K562 (cell line): ENCODE results near the gene PXK. TPM values are rescaled to one million over a fixed set of nuclear protein-coding genes. Genes with fewer than 3 reads are reported as not detected.

ENCODE experiments used
- BRD9 ChIP-seq: fragments of 450-650 bp; IDR thresholded peaks from 2 replicates; pipeline ENCODE4 v1.6.1; 2018; ENCODE audit warnings: low read depth; ENCODE audit not compliant: partially characterized antibody
- BRF1 ChIP-seq: IDR thresholded peaks from 3 replicates; pipeline ENCODE4 v1.6.1; 2011; ENCODE audit warnings: borderline replicate concordance, mild to moderate bottlenecking; ENCODE audit not compliant: insufficient read length; ENCODE audit errors: extremely low read depth
- CHD4 ChIP-seq: fragments of 200-600 bp; sonication (generic); IDR thresholded peaks from 3 replicates; pipeline ENCODE4 v1.6.1; 2012; ENCODE audit warnings: low read depth, mild to moderate bottlenecking, mixed read lengths, low read length, inconsistent platforms; ENCODE audit not compliant: insufficient read depth, insufficient replicate concordance, poor library complexity, severe bottlenecking
- CSDE1 ChIP-seq, 2 experiments: fragments of 450-650 bp; IDR thresholded peaks; 2 replicates each; pipeline ENCODE4 v1.6.1; 2016; ENCODE audit warnings: mild to moderate bottlenecking in 1 of 2
- CTCFL ChIP-seq: IDR thresholded peaks from 2 replicates; pipeline ENCODE4 v1.6.1; 2011; ENCODE audit warnings: borderline replicate concordance, low read depth, mild to moderate bottlenecking, moderate library complexity, low read length; ENCODE audit not compliant: insufficient read depth, poor library complexity, severe bottlenecking
- GMEB1 ChIP-seq: fragments of 250-450 bp; sonication (Bioruptor Pico); IDR thresholded peaks from 2 replicates; pipeline ENCODE4 v1.4.0; 2020; ENCODE audit warnings: mild to moderate bottlenecking
- HINFP ChIP-seq: fragments of 450-650 bp; conservative IDR thresholded peaks from 2 replicates; pipeline ENCODE4 v1.6.1; 2016; ENCODE audit warnings: missing genetic modification characterization, low read depth, mild to moderate bottlenecking, control low read depth, missing compliant biosample characterization
- ILK ChIP-seq: fragments of 450-650 bp; IDR thresholded peaks from 2 replicates; pipeline ENCODE4 v1.6.1; 2016; ENCODE audit warnings: missing genetic modification characterization, low read depth, mild to moderate bottlenecking, missing compliant biosample characterization, moderate library complexity, borderline replicate concordance
- KLF10 ChIP-seq: fragments of 250-450 bp; sonication (Bioruptor Pico); IDR thresholded peaks from 2 replicates; pipeline ENCODE4 v1.6.1; 2021; ENCODE audit warnings: matching md5 sums
- MXD1 ChIP-seq: fragments of 250-450 bp; sonication (Bioruptor Pico); IDR thresholded peaks from 2 replicates; pipeline ENCODE4 v1.8.0; 2021; ENCODE audit warnings: borderline replicate concordance, mild to moderate bottlenecking, moderate library complexity; ENCODE audit not compliant: poor library complexity, severe bottlenecking
- PKNOX1 ChIP-seq: fragments of 450-650 bp; IDR thresholded peaks from 2 replicates; pipeline ENCODE4 v1.6.1; 2016
- PTRF ChIP-seq: fragments of 450-650 bp; IDR thresholded peaks from 2 replicates; pipeline ENCODE4 v1.6.1; 2016; ENCODE audit warnings: mild to moderate bottlenecking, missing genetic modification characterization, missing compliant biosample characterization
- SMC3 ChIP-seq: conservative IDR thresholded peaks from 2 replicates; pipeline ENCODE4 v1.6.1; 2011; ENCODE audit warnings: low read depth, low read length, improper control_type of control experiment; ENCODE audit not compliant: insufficient read depth
- TAF15 ChIP-seq: fragments of 200-400 bp; formaldehyde crosslinking; IDR thresholded peaks from 2 replicates; pipeline ENCODE4 v1.6.1; 2017; ENCODE audit warnings: mild to moderate bottlenecking, low read depth, low read length, moderate library complexity
- TBP ChIP-seq: optimal IDR thresholded peaks from 2 replicates; pipeline ENCODE3; 2011; ENCODE audit warnings: low read depth, low read length, improper control_type of control experiment
- TFAP4 ChIP-seq: sonication (generic); formaldehyde crosslinking; IDR thresholded peaks from 2 replicates; pipeline ENCODE4 v1.8.0; 2022; ENCODE audit warnings: missing genetic modification reagents, mild to moderate bottlenecking, moderate library complexity, borderline replicate concordance
- ZBTB7A ChIP-seq: IDR thresholded peaks from 2 replicates; pipeline ENCODE4 v1.6.1; 2011; ENCODE audit warnings: low read depth, mild to moderate bottlenecking, low read length, moderate library complexity, borderline replicate concordance; ENCODE audit not compliant: control insufficient read depth
- ZNF431 ChIP-seq: sonication (generic); formaldehyde crosslinking; IDR thresholded peaks from 2 replicates; pipeline ENCODE4 v1.8.0; 2022; ENCODE audit warnings: mild to moderate bottlenecking, missing genetic modification reagents
- polyA plus RNA-seq, 8 experiments: library from polyadenylated mRNA; depleted of rRNA in 4 of 8; stranded (reverse) in 5 of 8; unstranded in 3 of 8; fragments of >200 nt; fragmentation: Nextera tagmentation in 2 of 8; fragmentation: Illumina TruSeq in 1 of 8; extraction: Ambion mirVana in 2 of 8; extraction: Trizol in 1 of 8; gene quantifications; 2 replicates each; pipeline versions ENCODE4 v1.2.1 to v1.2.3, GENCODE V29; 2011 to 2014; ENCODE audit warnings: inconsistent platforms in 1 of 8, missing spikeins in 1 of 8
- total RNA-seq, 7 experiments: library from RNA; depleted of rRNA in 6 of 7; stranded (reverse); fragments of >200 nt in 6 of 7; fragmentation: Illumina TruSeq in 2 of 7; extraction: Trizol in 2 of 7; gene quantifications; 2 replicates each; pipeline versions ENCODE4 v1.2.1 to v1.2.3, GENCODE V29; 2011 to 2021; ENCODE audit warnings: low replicate concordance in 1 of 7

PXK gene
- total and polyA plus RNA-seq, 9 of the 15 experiments (the other 6 are each of a cell fraction or from before 2014, with no cell fraction given), result 3.3 to 19.9 (median 11.3) TPM

GRCh38 chr3:58433400-58434167 is 100.9 kb downstream of the PXK start, which contains the start of gene PDHB (continued):
- TF ChIP-seq CTCFL (peak; percentile 3), CSDE1 (IDR thresholded peaks at IDR 0.05) (no peak), CHD4 (no peak), TFAP4 (CRISPR knock-in tag) (peak; percentile 81), PKNOX1 (peak; percentile 67), PTRF (tag) (no peak), ZBTB7A (peak; percentile 70; the same call in 1 of the 2 replicates), MXD1 (CRISPR knock-in tag) (no peak), ILK (no peak), GMEB1 (CRISPR knock-in tag) (peak; percentile 53; the same call in 1 of the 2 replicates), HINFP (tag) (no peak), KLF10 (CRISPR knock-in tag) (no peak), TBP (peak; percentile 79), BRD9 (no peak), TAF15 (no peak), ZNF431 (CRISPR knock-in tag) (no peak), SMC3 (no peak), BRF1 (no peak)
